ENCODE results near the gene TEKTIP1. TPM values are rescaled to one million over a fixed set of nuclear protein-coding genes. Genes with fewer than 3 reads are reported as not detected.

Gene TEKTIP1
- total and polyA plus RNA-seq, 2 of the 4 experiments (the other 2 are of a cell fraction): not detected

- H3K4ac ChIP-seq (ENCODE audit: low read depth, low read length): no peak overlapping the region
- no peak overlapping the region for H2BK20ac ChIP-seq (ENCODE audit: low read depth, low read length)
- H2BK15ac ChIP-seq (ENCODE audit: low read depth, low read length): no peak overlapping the region
- H3K4me3 ChIP-seq (ENCODE audit: insufficient read depth, low read depth, low read length): no peak overlapping the region
- 81% methylated on average over 6 of the region's 10 CpGs; no CpG with 5 or more reads in 1 of the 2 experiments for WGBS, 2 experiments (ENCODE audit: extremely low coverage in 2 of 2, insufficient read length in 1 of 2)
- no peaks in the 10 kb centered on the region for H3K4me1 ChIP-seq (ENCODE audit: control insufficient read depth, insufficient read depth, low read length)
- H3K56ac ChIP-seq (ENCODE audit: extremely low read depth, insufficient read depth, low read length): no peak overlapping the region
- no peaks in the 10 kb centered on the region for H3K9me1 ChIP-seq (ENCODE audit: insufficient read depth, low read length)
- H2BK5ac ChIP-seq (ENCODE audit: low read depth, low read length, poor library complexity, severe bottlenecking): no peak overlapping the region
- no peak overlapping the region for H4K91ac ChIP-seq (ENCODE audit: insufficient read depth, low read depth, low read length)
- DNase-seq (no peak), ATAC-seq (ENCODE audit: low read depth) (no peak)
- no peak overlapping the region for H2AFZ ChIP-seq (replicated peaks; ENCODE audit: low read length, poor library complexity)
- H4K8ac ChIP-seq (ENCODE audit: low read depth in 2 of 2, low read length in 2 of 2): no peak overlapping the region
- H3K14ac ChIP-seq (replicated peaks; ENCODE audit: low read depth, low read length): no peak overlapping the region
- H3K79me1 ChIP-seq (ENCODE audit: low read depth in 1 of 2, low read length in 2 of 2): peaks cover 0 to 20% of the 10 kb centered on the region in 2 experiments; a peak in 2 of 4 replicates
- peaks cover 27% of the 10 kb centered on the region for H4K20me1 ChIP-seq (ENCODE audit: insufficient read depth, low read length)
- no peak overlapping the region for H3K9ac ChIP-seq (ENCODE audit: low read depth, low read length)
- no peak overlapping the region for H2BK120ac ChIP-seq (ENCODE audit: low read depth, low read length)
- intact Hi-C loops (cut with micrococcal nuclease): loop anchor here (1.0 kb wide), 1 partner anchor 73 kb away; no protein-coding TSS in a partner anchor
- H3K9me3 ChIP-seq (ENCODE audit: control insufficient read depth, insufficient read depth, low read length): no peaks in the 10 kb centered on the region
- no peak overlapping the region for H3K18ac ChIP-seq (ENCODE audit: low read depth, low read length)
- H2AK9ac ChIP-seq (replicated peaks; ENCODE audit: low read depth, low read length, poor library complexity): no peak overlapping the region
- dilution Hi-C loops (cut with HindIII; ENCODE audit: low sequenced_read_pairs, unreplicated experiment): no loop called here
- H3K36me3 ChIP-seq (ENCODE audit: control insufficient read depth, insufficient read depth, low read length): peaks cover 31% of the 10 kb centered on the region
- H3K23ac ChIP-seq (ENCODE audit: low read depth, low read length): no peak overlapping the region
- H3K27me3 ChIP-seq (ENCODE audit: control insufficient read depth, insufficient read depth, low read length): no peaks in the 10 kb centered on the region
- CTCF ChIA-PET: interaction anchor here (0.6 to 1.0 kb wide), 2 partner anchors 30 to 1043 kb away, joined by 3 to 10 read pairs; no protein-coding TSS in a partner anchor
- BruUV-seq (replicated peaks): no TSS peak
- no peak for TF ChIP-seq SMC3 (IDR thresholded peaks at IDR 0.05; ENCODE audit: low read depth, low read length)
- no peak for TF ChIP-seq MXI1 (IDR thresholded peaks at IDR 0.05; ENCODE audit: borderline replicate concordance, low read depth, low read length)
- TF ChIP-seq BHLHE40 (IDR thresholded peaks at IDR 0.05; ENCODE audit: low read depth, low read length): no peak
- TF ChIP-seq CEBPB (IDR thresholded peaks at IDR 0.05; ENCODE audit: low read depth, low read length): no peak
- no peak for TF ChIP-seq ELK1 (IDR thresholded peaks at IDR 0.05; ENCODE audit: borderline replicate concordance, low read depth, low read length)
- TF ChIP-seq POLR2A (IDR thresholded peaks at IDR 0.05; ENCODE audit: low read depth, low read length): no peak
- TF ChIP-seq CHD1 (IDR thresholded peaks at IDR 0.05; ENCODE audit: low read depth, low read length): no peak
- no peak for TF ChIP-seq MAZ (IDR thresholded peaks at IDR 0.05; ENCODE audit: borderline replicate concordance, low read depth, low read length)
- H3K27ac ChIP-seq (ENCODE audit: insufficient read depth, low read length): no peak overlapping the region
- in situ Hi-C loops (cut with MboI; ENCODE audit: low sequenced_read_pairs): no loop called here
- POLR2A ChIA-PET (ENCODE audit: unreplicated experiment): interaction anchor here (0.6 kb wide), 1 partner anchor 493 kb away, joined by 11 read pairs; no protein-coding TSS in a partner anchor
- H3K4me2 ChIP-seq (ENCODE audit: low read depth, low read length): no peak overlapping the region
- H4K5ac ChIP-seq (ENCODE audit: low read depth, low read length): no peak overlapping the region
- no peak overlapping the region for H2AK5ac ChIP-seq (ENCODE audit: low read depth, low read length)
Measured at GRCh38 chr19:3545669-3546034, 6.7 kb downstream of the TEKTIP1 start.

All from IMR-90 (cell line).